HEK293 (cell line): Measurements from ENCODE around the gene ADAMTSL2.

Experiments used
- CTCF ChIA-PET: fragments of 350-600 bp; formaldehyde crosslinking; extraction: SDS; loops from one replicate; lab custom pipeline; 2021; ENCODE audit warnings: antibody characterized with exemption; lab: Yijun Ruan, JAX
- POLR2A ChIA-PET: fragments of 300-600 bp; formaldehyde crosslinking; extraction: SDS; loops from one replicate; lab custom pipeline; 2020; ENCODE audit warnings: antibody characterized with exemption, inconsistent platforms; lab: Yijun Ruan, JAX
- H3K27ac ChIP-seq: fragments of 200-500 bp; sonication (Bioruptor generic); 2 replicates; pipeline ENCODE4 v1.5.1; 2014; ENCODE audit warnings: low read depth, low read length, control low read depth, inconsistent platforms; ENCODE audit errors: extremely low read depth
- H3K36me3 ChIP-seq, 2 experiments: fragments of 200-500 bp in 1 of 2; sonication (Bioruptor generic) in 1 of 2; 1 replicate in 1 of 2; 2 replicates in 1 of 2; pipeline ENCODE4 v1.5.1; 2014 to 2017; ENCODE audit warnings: inconsistent platforms in 2 of 2, low read length in 2 of 2; ENCODE audit not compliant: control insufficient read depth in 2 of 2, insufficient read depth in 1 of 2
- H3K4me1 ChIP-seq: fragments of 200-500 bp; sonication (Bioruptor generic); 2 replicates; pipeline ENCODE4 v1.5.1; 2014; ENCODE audit warnings: mild to moderate bottlenecking, low read length, inconsistent platforms; ENCODE audit not compliant: control insufficient read depth, insufficient read depth
- H3K4me3 ChIP-seq: 2 replicates; pipeline ENCODE4 v1.5.1; 2011; ENCODE audit warnings: low read depth, mild to moderate bottlenecking, control low read depth, low read length, moderate library complexity
- H3K9me3 ChIP-seq: fragments of 200-500 bp; sonication (Bioruptor generic); 2 replicates; pipeline ENCODE4 v1.5.1; 2014; ENCODE audit warnings: low read depth, low read length, inconsistent platforms; ENCODE audit not compliant: control insufficient read depth, insufficient read depth
- EGR2 ChIP-seq: fragments of 450-650 bp; formaldehyde crosslinking; IDR thresholded peaks from 2 replicates; pipeline ENCODE4 v1.5.1; 2016; ENCODE audit warnings: low read depth, missing biosample characterization, missing genetic modification characterization
- GFI1B ChIP-seq: fragments of 450-650 bp; formaldehyde crosslinking; IDR thresholded peaks from 2 replicates; pipeline ENCODE4 v1.5.1; 2016; ENCODE audit warnings: missing biosample characterization, missing genetic modification characterization
- INSM2 ChIP-seq: fragments of 450-650 bp; formaldehyde crosslinking; IDR thresholded peaks from 2 replicates; pipeline ENCODE4 v1.5.1; 2016; ENCODE audit warnings: missing biosample characterization, missing genetic modification characterization
- KLF1 ChIP-seq: fragments of 450-650 bp; formaldehyde crosslinking; IDR thresholded peaks from 2 replicates; pipeline ENCODE4 v1.5.1; 2016; ENCODE audit warnings: missing biosample characterization, missing genetic modification characterization
- KLF8 ChIP-seq: fragments of 450-650 bp; formaldehyde crosslinking; IDR thresholded peaks from 2 replicates; pipeline ENCODE4 v1.5.1; 2016; ENCODE audit warnings: missing biosample characterization, missing genetic modification characterization
- ZFP3 ChIP-seq: fragments of 450-650 bp; formaldehyde crosslinking; IDR thresholded peaks from 2 replicates; pipeline ENCODE4 v1.5.1; 2016; ENCODE audit warnings: low read depth, missing biosample characterization, missing genetic modification characterization
- ZNF112 ChIP-seq: fragments of 450-650 bp; formaldehyde crosslinking; IDR thresholded peaks from 2 replicates; pipeline ENCODE4 v1.5.0; 2017; ENCODE audit warnings: missing biosample characterization, missing genetic modification characterization
- ZNF133 ChIP-seq: fragments of 450-650 bp; formaldehyde crosslinking; IDR thresholded peaks from 2 replicates; pipeline ENCODE4 v1.5.1; 2016; ENCODE audit warnings: missing biosample characterization, missing genetic modification characterization
- ZNF223 ChIP-seq: fragments of 450-650 bp; formaldehyde crosslinking; IDR thresholded peaks from 2 replicates; pipeline ENCODE4 v1.5.1; 2016; ENCODE audit warnings: missing biosample characterization, missing genetic modification characterization
- ZNF248 ChIP-seq: fragments of 450-650 bp; formaldehyde crosslinking; IDR thresholded peaks from 2 replicates; pipeline ENCODE4 v1.5.1; 2017; ENCODE audit warnings: missing biosample characterization, missing genetic modification characterization
- ZNF274 ChIP-seq, 2 experiments: fragments of 200-500 bp in 1 of 2; fragments of 450-650 bp in 1 of 2; sonication (Bioruptor generic) in 1 of 2; formaldehyde crosslinking in 1 of 2; IDR thresholded peaks; 2 replicates each; pipeline versions ENCODE4 v1.5.1 to v1.6.1; 2014 to 2016; ENCODE audit warnings: borderline replicate concordance in 1 of 2, inconsistent platforms in 1 of 2, low read length in 1 of 2, missing biosample characterization in 1 of 2, missing genetic modification characterization in 1 of 2
- ZNF280C ChIP-seq: fragments of 450-650 bp; formaldehyde crosslinking; IDR thresholded peaks from 2 replicates; pipeline ENCODE4 v1.5.1; 2016; ENCODE audit warnings: missing biosample characterization, missing genetic modification characterization
- ZNF501 ChIP-seq: fragments of 450-650 bp; formaldehyde crosslinking; IDR thresholded peaks from 2 replicates; pipeline ENCODE4 v1.5.1; 2016; ENCODE audit warnings: missing biosample characterization, missing genetic modification characterization
- ZNF521 ChIP-seq: fragments of 450-650 bp; formaldehyde crosslinking; IDR thresholded peaks from 2 replicates; pipeline ENCODE4 v1.5.1; 2017; ENCODE audit warnings: missing biosample characterization, mild to moderate bottlenecking, missing genetic modification characterization
- ZNF530 ChIP-seq: fragments of 450-650 bp; formaldehyde crosslinking; IDR thresholded peaks from 2 replicates; pipeline ENCODE4 v1.5.1; 2016; ENCODE audit warnings: low read depth, missing biosample characterization, missing genetic modification characterization
- ZNF585B ChIP-seq: fragments of 450-650 bp; formaldehyde crosslinking; IDR thresholded peaks from 2 replicates; pipeline ENCODE4 v1.5.1; 2016; ENCODE audit warnings: missing biosample characterization, missing genetic modification characterization
- ZNF654 ChIP-seq: fragments of 450-650 bp; formaldehyde crosslinking; IDR thresholded peaks from 2 replicates; pipeline ENCODE4 v1.5.1; 2016; ENCODE audit warnings: low read depth, missing biosample characterization, missing genetic modification characterization
- ZNF76 ChIP-seq: fragments of 450-650 bp; formaldehyde crosslinking; IDR thresholded peaks from 2 replicates; pipeline ENCODE4; 2016; ENCODE audit warnings: low read depth, missing biosample characterization, missing genetic modification characterization, borderline replicate concordance
- TF ChIP-seq, protein P1 (sequence below): fragments of 450-650 bp; formaldehyde crosslinking; IDR thresholded peaks from 2 replicates; pipeline ENCODE4 v1.5.1; 2016; ENCODE audit warnings: missing biosample characterization, missing genetic modification characterization
- TF ChIP-seq, protein P2 (sequence below): fragments of 450-650 bp; formaldehyde crosslinking; IDR thresholded peaks from 2 replicates; pipeline ENCODE4 v1.5.1; 2016; ENCODE audit warnings: missing biosample characterization, missing genetic modification characterization, borderline replicate concordance

Gene ADAMTSL2

GRCh38 chr9:133546287-133546680, 11.8 kb downstream of the ADAMTSL2 start:
- H3K4me3 ChIP-seq = no peak overlapping the region
- TF ChIP-seq ZNF280C (tag by site-specific recombination) = no peak
- no peak for TF ChIP-seq KLF1 (tag by site-specific recombination)
- TF ChIP-seq, all 188 proteins: peak for 0
- no peaks in the 10 kb centered on the region for H3K4me1 ChIP-seq
- no peak overlapping the region for H3K27ac ChIP-seq
- H3K9me3 ChIP-seq = no peaks in the 10 kb centered on the region
- H3K36me3 ChIP-seq = no peaks in the 10 kb centered on the region
- ChIA-PET CTCF (interaction anchor here (1.3 kb wide), 1 partner anchor 14 kb away, joined by 3 read pairs; no protein-coding TSS in a partner anchor), POLR2A (no interaction called here)

- ChIA-PET CTCF (interaction anchor here (1.3 kb wide), 1 partner anchor 15 kb away, joined by 3 read pairs; no protein-coding TSS in a partner anchor), POLR2A (no interaction called here)
- Histone ChIP-seq H3K27ac (no peak overlapping the region), H3K4me1 (no peaks in the 10 kb centered on the region), H3K36me3 (no peaks in the 10 kb centered on the region), H3K4me3 (no peak overlapping the region), H3K9me3 (no peaks in the 10 kb centered on the region)
- no peak for TF ChIP-seq ZNF76 (tag by site-specific recombination)
- TF ChIP-seq EGR2 (tag by site-specific recombination) = no peak
- TF ChIP-seq ZNF530 (tag by site-specific recombination) = no peak
- TF ChIP-seq ZNF112 (tag by site-specific recombination) = no peak
- no peak for TF ChIP-seq GFI1B
- TF ChIP-seq ZNF133 (tag by site-specific recombination) = no peak
- TF ChIP-seq INSM2 (tag by site-specific recombination) = no peak
- TF ChIP-seq ZNF274 (IDR thresholded peaks at IDR 0.05; ENCODE audit: low read length) = no peak
- TF ChIP-seq ZNF274 (tag by site-specific recombination; IDR thresholded peaks at IDR 0.05; ENCODE audit: borderline replicate concordance) = no peak
- no peak for TF ChIP-seq ZNF654
- no peak for TF ChIP-seq ZNF501 (tag by site-specific recombination)
- TF ChIP-seq ZNF521 (tag by site-specific recombination) = no peak
- no peak for TF ChIP-seq ZNF280C (tag by site-specific recombination)
- TF ChIP-seq ZNF248 (tag by site-specific recombination) = no peak
- no peak for TF ChIP-seq KLF8
- TF ChIP-seq ZFP3 (tag by site-specific recombination) = no peak
- TF ChIP-seq ZNF585B (tag by site-specific recombination) = no peak
- TF ChIP-seq, protein P1, sequence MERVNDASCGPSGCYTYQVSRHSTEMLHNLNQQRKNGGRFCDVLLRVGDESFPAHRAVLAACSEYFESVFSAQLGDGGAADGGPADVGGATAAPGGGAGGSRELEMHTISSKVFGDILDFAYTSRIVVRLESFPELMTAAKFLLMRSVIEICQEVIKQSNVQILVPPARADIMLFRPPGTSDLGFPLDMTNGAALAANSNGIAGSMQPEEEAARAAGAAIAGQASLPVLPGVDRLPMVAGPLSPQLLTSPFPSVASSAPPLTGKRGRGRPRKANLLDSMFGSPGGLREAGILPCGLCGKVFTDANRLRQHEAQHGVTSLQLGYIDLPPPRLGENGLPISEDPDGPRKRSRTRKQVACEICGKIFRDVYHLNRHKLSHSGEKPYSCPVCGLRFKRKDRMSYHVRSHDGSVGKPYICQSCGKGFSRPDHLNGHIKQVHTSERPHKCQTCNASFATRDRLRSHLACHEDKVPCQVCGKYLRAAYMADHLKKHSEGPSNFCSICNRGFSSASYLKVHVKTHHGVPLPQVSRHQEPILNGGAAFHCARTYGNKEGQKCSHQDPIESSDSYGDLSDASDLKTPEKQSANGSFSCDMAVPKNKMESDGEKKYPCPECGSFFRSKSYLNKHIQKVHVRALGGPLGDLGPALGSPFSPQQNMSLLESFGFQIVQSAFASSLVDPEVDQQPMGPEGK = no peak
- no peak for TF ChIP-seq ZNF223
- TF ChIP-seq, protein P2, sequence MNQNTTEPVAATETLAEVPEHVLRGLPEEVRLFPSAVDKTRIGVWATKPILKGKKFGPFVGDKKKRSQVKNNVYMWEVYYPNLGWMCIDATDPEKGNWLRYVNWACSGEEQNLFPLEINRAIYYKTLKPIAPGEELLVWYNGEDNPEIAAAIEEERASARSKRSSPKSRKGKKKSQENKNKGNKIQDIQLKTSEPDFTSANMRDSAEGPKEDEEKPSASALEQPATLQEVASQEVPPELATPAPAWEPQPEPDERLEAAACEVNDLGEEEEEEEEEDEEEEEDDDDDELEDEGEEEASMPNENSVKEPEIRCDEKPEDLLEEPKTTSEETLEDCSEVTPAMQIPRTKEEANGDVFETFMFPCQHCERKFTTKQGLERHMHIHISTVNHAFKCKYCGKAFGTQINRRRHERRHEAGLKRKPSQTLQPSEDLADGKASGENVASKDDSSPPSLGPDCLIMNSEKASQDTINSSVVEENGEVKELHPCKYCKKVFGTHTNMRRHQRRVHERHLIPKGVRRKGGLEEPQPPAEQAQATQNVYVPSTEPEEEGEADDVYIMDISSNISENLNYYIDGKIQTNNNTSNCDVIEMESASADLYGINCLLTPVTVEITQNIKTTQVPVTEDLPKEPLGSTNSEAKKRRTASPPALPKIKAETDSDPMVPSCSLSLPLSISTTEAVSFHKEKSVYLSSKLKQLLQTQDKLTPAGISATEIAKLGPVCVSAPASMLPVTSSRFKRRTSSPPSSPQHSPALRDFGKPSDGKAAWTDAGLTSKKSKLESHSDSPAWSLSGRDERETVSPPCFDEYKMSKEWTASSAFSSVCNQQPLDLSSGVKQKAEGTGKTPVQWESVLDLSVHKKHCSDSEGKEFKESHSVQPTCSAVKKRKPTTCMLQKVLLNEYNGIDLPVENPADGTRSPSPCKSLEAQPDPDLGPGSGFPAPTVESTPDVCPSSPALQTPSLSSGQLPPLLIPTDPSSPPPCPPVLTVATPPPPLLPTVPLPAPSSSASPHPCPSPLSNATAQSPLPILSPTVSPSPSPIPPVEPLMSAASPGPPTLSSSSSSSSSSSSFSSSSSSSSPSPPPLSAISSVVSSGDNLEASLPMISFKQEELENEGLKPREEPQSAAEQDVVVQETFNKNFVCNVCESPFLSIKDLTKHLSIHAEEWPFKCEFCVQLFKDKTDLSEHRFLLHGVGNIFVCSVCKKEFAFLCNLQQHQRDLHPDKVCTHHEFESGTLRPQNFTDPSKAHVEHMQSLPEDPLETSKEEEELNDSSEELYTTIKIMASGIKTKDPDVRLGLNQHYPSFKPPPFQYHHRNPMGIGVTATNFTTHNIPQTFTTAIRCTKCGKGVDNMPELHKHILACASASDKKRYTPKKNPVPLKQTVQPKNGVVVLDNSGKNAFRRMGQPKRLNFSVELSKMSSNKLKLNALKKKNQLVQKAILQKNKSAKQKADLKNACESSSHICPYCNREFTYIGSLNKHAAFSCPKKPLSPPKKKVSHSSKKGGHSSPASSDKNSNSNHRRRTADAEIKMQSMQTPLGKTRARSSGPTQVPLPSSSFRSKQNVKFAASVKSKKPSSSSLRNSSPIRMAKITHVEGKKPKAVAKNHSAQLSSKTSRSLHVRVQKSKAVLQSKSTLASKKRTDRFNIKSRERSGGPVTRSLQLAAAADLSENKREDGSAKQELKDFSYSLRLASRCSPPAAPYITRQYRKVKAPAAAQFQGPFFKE = no peak
These were observed 12.6 kb downstream of the ADAMTSL2 start for GRCh38 chr9:133547116-133547515.
